ENCODE measurements around the gene OTUD4.
"Not testable (repeated sequence)": the region's sequence is repeated elsewhere in the genome, so short reads cannot be mapped to it uniquely, and the experiment has no call there.

Gene OTUD4

GRCh38 chr4:145196747-145197146 lies 16.4 kb upstream of the OTUD4 start:
- Histone ChIP-seq H3K4me1 (ENCODE audit: control insufficient read depth, low read depth, low read length) (no peaks in the 10 kb centered on the region), H3K27ac (ENCODE audit: low read length) (no peak overlapping the region), H3K4me3 (ENCODE audit: low read length) (no peak overlapping the region), H3K9ac (ENCODE audit: low read length) (no peak overlapping the region), H3K9me3 (ENCODE audit: control insufficient read depth, low read depth, low read length) (no peaks in the 10 kb centered on the region), H3K36me3 (ENCODE audit: control insufficient read depth, low read depth, low read length) (no peaks in the 10 kb centered on the region), H3K27me3 (ENCODE audit: control insufficient read depth, insufficient read depth, low read length) (no peaks in the 10 kb centered on the region)

GRCh38 chr4:145195167-145195952 lies 15.0 kb upstream of the OTUD4 start:
- Histone ChIP-seq H3K27me3 (ENCODE audit: control insufficient read depth, insufficient read depth, low read length) (no peaks in the 10 kb centered on the region), H3K27ac (ENCODE audit: low read length) (no peak overlapping the region), H3K9me3 (ENCODE audit: control insufficient read depth, low read depth, low read length) (no peaks in the 10 kb centered on the region), H3K4me3 (ENCODE audit: low read length) (no peak overlapping the region), H3K9ac (ENCODE audit: low read length) (no peak overlapping the region), H3K4me1 (ENCODE audit: control insufficient read depth, low read depth, low read length) (no peaks in the 10 kb centered on the region), H3K36me3 (ENCODE audit: control insufficient read depth, low read depth, low read length) (no peaks in the 10 kb centered on the region)

GRCh38 chr4:145189981-145190380 lies 9.6 kb upstream of the OTUD4 start:
- Histone ChIP-seq H3K4me3 (ENCODE audit: low read length) (no peak overlapping the region), H3K27me3 (ENCODE audit: control insufficient read depth, insufficient read depth, low read length) (no peaks in the 10 kb centered on the region), H3K27ac (ENCODE audit: low read length) (no peak overlapping the region), H3K9ac (ENCODE audit: low read length) (no peak overlapping the region), H3K4me1 (ENCODE audit: control insufficient read depth, low read depth, low read length) (no peaks in the 10 kb centered on the region), H3K36me3 (ENCODE audit: control insufficient read depth, low read depth, low read length) (no peaks in the 10 kb centered on the region), H3K9me3 (ENCODE audit: control insufficient read depth, low read depth, low read length) (no peaks in the 10 kb centered on the region)

GRCh38 chr4:145186729-145187128 lies 6.3 kb upstream of the OTUD4 start:
- no peak overlapping the region for H3K9ac ChIP-seq (ENCODE audit: low read length)
- no peaks in the 10 kb centered on the region for H3K27me3 ChIP-seq (ENCODE audit: control insufficient read depth, insufficient read depth, low read length)
- no peak overlapping the region for H3K27ac ChIP-seq (ENCODE audit: low read length)
- no peaks in the 10 kb centered on the region for H3K9me3 ChIP-seq (ENCODE audit: control insufficient read depth, low read depth, low read length)
- H3K36me3 ChIP-seq (ENCODE audit: control insufficient read depth, low read depth, low read length) = no peaks in the 10 kb centered on the region
- H3K4me1 ChIP-seq (ENCODE audit: control insufficient read depth, low read depth, low read length) = no peaks in the 10 kb centered on the region
- no peak overlapping the region for H3K4me3 ChIP-seq (ENCODE audit: low read length)

GRCh38 chr4:145183581-145183980 lies 3.2 kb upstream of the OTUD4 start:
- H3K9ac ChIP-seq (ENCODE audit: low read length) = no peak overlapping the region
- no peak overlapping the region for H3K27ac ChIP-seq (ENCODE audit: low read length)
- H3K27me3 ChIP-seq (ENCODE audit: control insufficient read depth, insufficient read depth, low read length) = no peaks in the 10 kb centered on the region
- H3K4me1 ChIP-seq (ENCODE audit: control insufficient read depth, low read depth, low read length) = peaks cover 5% of the 10 kb centered on the region
- no peak overlapping the region for H3K4me3 ChIP-seq (ENCODE audit: low read length)
- no peaks in the 10 kb centered on the region for H3K36me3 ChIP-seq (ENCODE audit: control insufficient read depth, low read depth, low read length)
- no peaks in the 10 kb centered on the region for H3K9me3 ChIP-seq (ENCODE audit: control insufficient read depth, low read depth, low read length)

- H3K4me3 ChIP-seq (ENCODE audit: low read length) = no peak overlapping the region
- no peak overlapping the region for H3K27ac ChIP-seq (ENCODE audit: low read length)
- H3K4me1 ChIP-seq (ENCODE audit: control insufficient read depth, low read depth, low read length) = peaks cover 11% of the 10 kb centered on the region
- H3K9ac ChIP-seq (ENCODE audit: low read length) = no peak overlapping the region
- H3K9me3 ChIP-seq (ENCODE audit: control insufficient read depth, low read depth, low read length) = no peaks in the 10 kb centered on the region
- no peaks in the 10 kb centered on the region for H3K27me3 ChIP-seq (ENCODE audit: control insufficient read depth, insufficient read depth, low read length)
- H3K36me3 ChIP-seq (ENCODE audit: control insufficient read depth, low read depth, low read length) = no peaks in the 10 kb centered on the region
Measured at GRCh38 chr4:145183023-145183422, 2.6 kb upstream of the OTUD4 start.

GRCh38 chr4:145182222-145182621 lies 1.8 kb upstream of the OTUD4 start:
- Histone ChIP-seq H3K9ac (ENCODE audit: low read length) (no peak overlapping the region), H3K9me3 (ENCODE audit: control insufficient read depth, low read depth, low read length) (no peaks in the 10 kb centered on the region), H3K4me3 (ENCODE audit: low read length) (no peak overlapping the region), H3K36me3 (ENCODE audit: control insufficient read depth, low read depth, low read length) (no peaks in the 10 kb centered on the region), H3K4me1 (ENCODE audit: control insufficient read depth, low read depth, low read length) (peaks cover 19% of the 10 kb centered on the region), H3K27ac (ENCODE audit: low read length) (no peak overlapping the region), H3K27me3 (ENCODE audit: control insufficient read depth, insufficient read depth, low read length) (no peaks in the 10 kb centered on the region)

GRCh38 chr4:145181091-145181501 lies 707 bp upstream of the OTUD4 start:
- Histone ChIP-seq H3K27me3 (ENCODE audit: control insufficient read depth, insufficient read depth, low read length) (no peaks in the 10 kb centered on the region), H3K27ac (ENCODE audit: low read length) (peak overlapping the region; percentile 2), H3K4me3 (ENCODE audit: low read length) (peak overlapping the region; percentile 67)

GRCh38 chr4:145179861-145180297 lies 510 bp downstream of the OTUD4 start:
- peak overlapping the region; percentile 74 for H3K9ac ChIP-seq (ENCODE audit: low read length)
- not testable (repeated sequence) for H3K27me3 ChIP-seq (ENCODE audit: control insufficient read depth, insufficient read depth, low read length); H3K27ac ChIP-seq (ENCODE audit: low read length); H3K9me3 ChIP-seq (ENCODE audit: control insufficient read depth, low read depth, low read length); H3K36me3 ChIP-seq (ENCODE audit: control insufficient read depth, low read depth, low read length)
- peaks cover 21% of the 10 kb centered on the region for H3K4me1 ChIP-seq (ENCODE audit: control insufficient read depth, low read depth, low read length)
- H3K4me3 ChIP-seq (ENCODE audit: low read length) = peak overlapping the region; percentile 81

More at GRCh38 chr4:145181091-145181501, 707 bp upstream of the OTUD4 start:
- Histone ChIP-seq H3K36me3 (ENCODE audit: control insufficient read depth, low read depth, low read length) (no peaks in the 10 kb centered on the region), H3K4me1 (ENCODE audit: control insufficient read depth, low read depth, low read length) (peaks cover 21% of the 10 kb centered on the region), H3K9ac (ENCODE audit: low read length) (peak overlapping the region; percentile 49), H3K9me3 (ENCODE audit: control insufficient read depth, low read depth, low read length) (no peaks in the 10 kb centered on the region)

- Histone ChIP-seq H3K9me3 (ENCODE audit: control insufficient read depth, low read depth, low read length) (no peaks in the 10 kb centered on the region), H3K36me3 (ENCODE audit: control insufficient read depth, low read depth, low read length) (peaks cover 2% of the 10 kb centered on the region), H3K4me1 (ENCODE audit: control insufficient read depth, low read depth, low read length) (peaks cover 21% of the 10 kb centered on the region), H3K9ac (ENCODE audit: low read length) (peak overlapping the region; percentile 54), H3K27me3 (ENCODE audit: control insufficient read depth, insufficient read depth, low read length) (no peaks in the 10 kb centered on the region), H3K27ac (ENCODE audit: low read length) (no peak overlapping the region), H3K4me3 (ENCODE audit: low read length) (peak overlapping the region; percentile 81)
Measured at GRCh38 chr4:145179281-145179860, 1.0 kb downstream of the OTUD4 start.

GRCh38 chr4:145178740-145179280 lies 1.6 kb downstream of the OTUD4 start:
- Histone ChIP-seq H3K36me3 (ENCODE audit: control insufficient read depth, low read depth, low read length) (peaks cover 5% of the 10 kb centered on the region), H3K9ac (ENCODE audit: low read length) (peak overlapping the region; percentile 54), H3K4me3 (ENCODE audit: low read length) (peak overlapping the region; percentile 81), H3K4me1 (ENCODE audit: control insufficient read depth, low read depth, low read length) (peaks cover 21% of the 10 kb centered on the region), H3K27me3 (ENCODE audit: control insufficient read depth, insufficient read depth, low read length) (no peaks in the 10 kb centered on the region), H3K9me3 (ENCODE audit: control insufficient read depth, low read depth, low read length) (no peaks in the 10 kb centered on the region), H3K27ac (ENCODE audit: low read length) (no peak overlapping the region)
